Measurements from ENCODE around the gene CCDC86.
"Not testable (repeated sequence)": the region's sequence is repeated elsewhere in the genome, so short reads cannot be mapped to it uniquely, and the experiment has no call there.

The CCDC86 gene

GRCh38 chr11:60841797-60842667, at the start of gene CCDC86:
CCDC86 (plus strand) TSS chr11:60842113; CDS start chr11:60842125, 12 bp downstream.
- peak; percentile 97 for DNase-seq

- DNase-seq: no peak
Measured at GRCh38 chr11:60792521-60792920, 49.4 kb upstream of the CCDC86 start.

GRCh38 chr11:60795291-60795690, 46.6 kb upstream of the CCDC86 start:
- no peak for DNase-seq

GRCh38 chr11:60797846-60798630, 43.9 kb upstream of the CCDC86 start:
- no peak for DNase-seq

- no peak for DNase-seq
Measured at GRCh38 chr11:60798631-60799030, 43.3 kb upstream of the CCDC86 start.

- no peak for DNase-seq
Measured at GRCh38 chr11:60801194-60801593, 40.7 kb upstream of the CCDC86 start.

- DNase-seq: no peak
Measured at GRCh38 chr11:60803273-60803936, 38.5 kb upstream of the CCDC86 start.

GRCh38 chr11:60809249-60809648, 32.7 kb upstream of the CCDC86 start:
- DNase-seq: no peak

- no peak for DNase-seq
Measured at GRCh38 chr11:60809691-60810090, 32.2 kb upstream of the CCDC86 start.

GRCh38 chr11:60810151-60810550, 31.8 kb upstream of the CCDC86 start:
- DNase-seq: no peak

- no peak for DNase-seq
Measured at GRCh38 chr11:60810569-60810968, 31.3 kb upstream of the CCDC86 start.

- DNase-seq: no peak
Measured at GRCh38 chr11:60813324-60813723, 28.6 kb upstream of the CCDC86 start.

GRCh38 chr11:60814112-60814511, 27.8 kb upstream of the CCDC86 start:
- DNase-seq: no peak

- DNase-seq: no peak
Measured at GRCh38 chr11:60816590-60817157, 25.2 kb upstream of the CCDC86 start.

- no peak for DNase-seq
Measured at GRCh38 chr11:60818057-60818456, 23.9 kb upstream of the CCDC86 start.

GRCh38 chr11:60821827-60822599, 19.9 kb upstream of the CCDC86 start:
- no peak for DNase-seq

GRCh38 chr11:60823745-60824306, 18.1 kb upstream of the CCDC86 start:
- not testable (repeated sequence) for DNase-seq

- DNase-seq: no peak
Measured at GRCh38 chr11:60825118-60825517, 16.8 kb upstream of the CCDC86 start.

GRCh38 chr11:60825790-60826189, 16.1 kb upstream of the CCDC86 start:
- no peak for DNase-seq

GRCh38 chr11:60830478-60831142, 11.3 kb upstream of the CCDC86 start:
- DNase-seq: no peak

- DNase-seq: peak; percentile 77 to 78
Measured at GRCh38 chr11:60831143-60831500, 10.8 kb upstream of the CCDC86 start.

Measured in CD4-positive, alpha-beta T cell treated with Interleukin-4 for 1 hour (primary cell).